AG09319 (cell line): ENCODE data around the gene NUDT2.

Source experiments
- DNase-seq: peaks from one replicate; pipeline ENCODE4 v3.0.0-alpha.2; 2010; ENCODE audit warnings: low read depth; ENCODE audit errors: extremely low read depth
- CTCF ChIP-seq: IDR thresholded peaks from 2 replicates; pipeline ENCODE4 v1.5.1; 2011; ENCODE audit warnings: low read depth, mild to moderate bottlenecking, inconsistent platforms, low read length, moderate library complexity

The NUDT2 gene

GRCh38 chr9:34310215-34310614 lies 19.2 kb upstream of the NUDT2 start:
- no peak for DNase-seq

GRCh38 chr9:34311499-34312185 lies 17.7 kb upstream of the NUDT2 start:
- DNase-seq = no peak
- no peak for TF ChIP-seq CTCF

More at GRCh38 chr9:34310215-34310614, 19.2 kb upstream of the NUDT2 start:
- no peak for TF ChIP-seq CTCF

- DNase-seq = no peak
- TF ChIP-seq CTCF = no peak
Measured at GRCh38 chr9:34317436-34317835, 11.9 kb upstream of the NUDT2 start.

DNA sequence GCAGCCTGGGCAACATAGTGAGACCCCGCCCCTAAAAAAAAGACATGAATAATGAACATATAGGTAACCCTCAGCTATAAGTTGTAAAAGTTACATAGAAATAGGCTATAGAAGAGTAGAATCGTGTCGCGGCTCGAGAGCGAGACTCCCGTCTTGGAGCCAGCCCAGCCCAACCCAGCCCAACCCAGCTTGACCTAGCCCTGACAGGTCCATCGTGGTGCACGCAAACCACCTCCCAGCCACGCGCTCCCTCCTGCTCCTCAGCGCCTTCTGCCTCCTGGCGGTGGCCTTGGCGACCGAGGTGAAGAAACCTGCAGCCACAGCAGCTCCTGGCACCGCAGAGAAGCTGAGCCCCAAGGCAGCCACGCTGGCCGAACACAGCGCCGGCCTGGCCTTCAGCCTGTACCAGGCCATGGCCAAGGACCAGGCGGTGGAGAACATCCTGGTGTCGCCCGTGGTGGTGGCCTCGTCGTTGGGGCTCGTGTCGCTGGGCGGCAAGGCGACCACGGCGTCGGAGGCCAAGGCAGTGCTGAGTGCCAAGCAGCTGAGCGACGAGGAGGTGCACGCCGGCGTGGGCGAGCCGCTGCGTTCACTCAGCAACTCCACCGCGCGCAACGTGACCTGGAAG lies 11.1 kb upstream of the NUDT2 start:
- TF ChIP-seq CTCF = no peak
- DNase-seq = no peak

- no peak for TF ChIP-seq CTCF
Measured at GRCh38 chr9:34321451-34321850, 7.9 kb upstream of the NUDT2 start.

GRCh38 chr9:34322899-34323591 lies 6.3 kb upstream of the NUDT2 start:
- DNase-seq = no peak
- no peak for TF ChIP-seq CTCF

More at GRCh38 chr9:34321451-34321850, 7.9 kb upstream of the NUDT2 start:
- DNase-seq = no peak

- TF ChIP-seq CTCF = no peak
- no peak for DNase-seq
Measured at GRCh38 chr9:34326690-34327089, 2.7 kb upstream of the NUDT2 start.
